Spleen (tissue), 11 donors: ENCODE measurements around the gene OOSP3. TPM values are rescaled to one million over a fixed set of nuclear protein-coding genes. Genes with fewer than 3 reads are reported as not detected.
"Not testable (repeated sequence)": the region's sequence is repeated elsewhere in the genome, so short reads cannot be mapped to it uniquely, and the experiment has no call there.

Experiments used
- DNase-seq: peaks from one replicate; pipeline ENCODE4 v3.0.0-alpha.2; 2020
- H3K27ac ChIP-seq, 8 donors: fragments of 200-600 bp; sonication (generic) in 7 of 8; 1 replicate in 4 of 8; 2 replicates in 4 of 8; pipeline versions ENCODE4 v1.5.0 to v1.8.0; 2016 to 2021; ENCODE audit warnings: inconsistent platforms in 4 of 8, mild to moderate bottlenecking in 4 of 8, moderate library complexity in 1 of 8
- H3K27me3 ChIP-seq, 7 donors: fragments of 200-600 bp; sonication (generic) in 6 of 7; replicated peaks in 1 of 7; 1 replicate in 4 of 7; 2 replicates in 3 of 7; pipeline versions ENCODE4 v1.5.0 to v1.8.0; 2016 to 2021; ENCODE audit warnings: inconsistent platforms in 3 of 7, mild to moderate bottlenecking in 1 of 7
- H3K36me3 ChIP-seq, 6 donors: fragments of 200-600 bp; sonication (generic) in 5 of 6; 1 replicate in 4 of 6; 2 replicates in 2 of 6; pipeline versions ENCODE4 v1.5.0 to v1.8.0; 2016 to 2021; ENCODE audit warnings: inconsistent platforms in 2 of 6
- H3K4me1 ChIP-seq, 6 donors: fragments of 200-600 bp; sonication (generic) in 5 of 6; 1 replicate in 3 of 6; 2 replicates in 3 of 6; pipeline versions ENCODE4 v1.5.0 to v1.8.0; 2016 to 2021; ENCODE audit warnings: inconsistent platforms in 3 of 6
- H3K4me3 ChIP-seq, 8 donors: fragments of 200-600 bp; sonication (generic) in 7 of 8; 1 replicate in 4 of 8; 2 replicates in 4 of 8; pipeline versions ENCODE4 v1.5.0 to v1.8.0; 2016 to 2021; ENCODE audit warnings: inconsistent platforms in 4 of 8, mild to moderate bottlenecking in 4 of 8, moderate library complexity in 2 of 8
- H3K9me3 ChIP-seq, 8 donors: fragments of 200-600 bp; sonication (generic) in 7 of 8; 1 replicate in 4 of 8; 2 replicates in 4 of 8; pipeline versions ENCODE4 v1.5.0 to v1.8.0; 2016 to 2021; ENCODE audit warnings: inconsistent platforms in 4 of 8
- CTCF ChIP-seq, 11 experiments: fragments of 200-600 bp in 7 of 11; fragments of 450-650 bp in 4 of 11; sonication (generic) in 4 of 11; IDR thresholded peaks in 8 of 11; conservative IDR thresholded peaks in 3 of 11; 1 replicate in 7 of 11; 2 replicates in 4 of 11; pipeline versions ENCODE4 v1.4.0 to v1.8.0; 2016 to 2021; ENCODE audit warnings: antibody characterized with exemption in 11 of 11, inconsistent platforms in 4 of 11, mild to moderate bottlenecking in 1 of 11
- POLR2A ChIP-seq, 3 donors: fragments of 450-650 bp; IDR thresholded peaks; one replicate each; pipeline ENCODE4 v1.5.1; 2017; ENCODE audit warnings: antibody characterized with exemption in 3 of 3, mild to moderate bottlenecking in 1 of 3
- POLR2AphosphoS5 ChIP-seq, 3 donors: sonication (generic); formaldehyde crosslinking; IDR thresholded peaks; one replicate each; pipeline ENCODE4 v1.5.1; 2017; ENCODE audit warnings: antibody characterized with exemption in 3 of 3
- WGBS, 5 donors: extraction: QIAGEN DNeasy Blood & Tissue Kit in 3 of 5; methylation state at CpG; one replicate each; pipeline versions ENCODE4 v1.1.5 to v1.1.7; 2013 to 2018; 5-methylcytosine and 5-hydroxymethylcytosine counted together
- intact Hi-C: fragments of 100-400 bp; cut with DNase I; formaldehyde crosslinking; loops from one replicate; pipeline ENCODE4 v1.15.0; 2023; ENCODE audit warnings: low total_unique reads
- polyA plus RNA-seq, 3 donors: library from polyadenylated mRNA; stranded (reverse); fragments of 200-250 nt; gene quantifications; one replicate each; pipeline ENCODE4 v1.2.1, GENCODE V29; 2013
- total RNA-seq, 7 donors: library from RNA; depleted of rRNA in 3 of 7; stranded (reverse); fragments of >200 nt in 3 of 7; fragmentation: NEBNext Ultra II Directional in 4 of 7; extraction: Animal tissue kit (Norgen Biotek cat#: 25700) in 4 of 7; gene quantifications; one replicate each; pipeline versions ENCODE4 v1.1.0 to v1.2.1, GENCODE V29; 2016 to 2021
- donor health status: healthy with polysubstance abuse.
- donor health status: DM: no; HTN: no; CAD: no; lungs with moderate emphysema.
- donor health status: DM: no; HTN: no; CAD: no.
- donor health status: Bipolar disorder and iron deficiency.
- donor health status: healthy.
- donor health status: DM: no; HTN: no; CAD: no.
- donor health status: DM: yes; HTN: yes; CAD: no.

Gene OOSP3
- total and polyA plus RNA-seq, 10 donors = not detected

GRCh38 chr11:59847626-59848025 lies 31.0 kb upstream of the OOSP3 start:
- H3K36me3 ChIP-seq = no peaks in the 10 kb centered on the region
- H3K27me3 ChIP-seq = no peaks in the 10 kb centered on the region
- no peak overlapping the region for H3K4me3 ChIP-seq
- intact Hi-C loops = no loop called here
- no peak overlapping the region for H3K27ac ChIP-seq
- DNase-seq = no peak
- H3K4me1 ChIP-seq = no peaks in the 10 kb centered on the region
- 57 to 93% (median 72%) methylated on average over 3 of the region's 3 CpGs for WGBS, 5 donors
- TF ChIP-seq POLR2AphosphoS5 (IDR thresholded peaks at IDR 0.05) (no peak), POLR2A (IDR thresholded peaks at IDR 0.05) (no peak)
- no peaks in the 10 kb centered on the region for H3K9me3 ChIP-seq

GRCh38 chr11:59848439-59848838 lies 30.1 kb upstream of the OOSP3 start:
- intact Hi-C loops, H3K9me3 ChIP-seq, H3K36me3 ChIP-seq, DNase-seq, H3K27me3 ChIP-seq, H3K4me3 ChIP-seq, H3K4me1 ChIP-seq: not testable (repeated sequence)
- WGBS, 5 donors = 92 to 98% (median 93%) methylated on average over 6 of the region's 6 CpGs
- peak overlapping the region in 1 of 8 donors; percentile 4 for H3K27ac ChIP-seq

GRCh38 chr11:59849129-59849528 lies 29.5 kb upstream of the OOSP3 start:
- TF ChIP-seq POLR2AphosphoS5 (IDR thresholded peaks at IDR 0.05) = no peak
- no peak for TF ChIP-seq POLR2A (IDR thresholded peaks at IDR 0.05)
- no peak for TF ChIP-seq CTCF (IDR thresholded peaks at IDR 0.05 in 8 of 11, conservative IDR thresholded peaks at IDR 0.05 in 3 of 11)
- Histone ChIP-seq H3K4me3 (no peak overlapping the region), H3K4me1 (no peaks in the 10 kb centered on the region), H3K27me3 (no peaks in the 10 kb centered on the region), H3K27ac (peak overlapping the region in 3 of 8 donors; percentile 4 to 38 (median 21)), H3K9me3 (no peaks in the 10 kb centered on the region), H3K36me3 (no peaks in the 10 kb centered on the region)
- DNase-seq = no peak
- WGBS, 5 donors = 13 to 33% (median 26%) methylated on average over 2 of the region's 2 CpGs
- intact Hi-C loops = no loop called here

- DNase-seq, H3K4me1 ChIP-seq, H3K27me3 ChIP-seq, H3K9me3 ChIP-seq, H3K4me3 ChIP-seq, intact Hi-C loops, H3K36me3 ChIP-seq: not testable (repeated sequence)
- WGBS, 5 donors = 84 to 92% (median 86%) methylated on average over 2 of the region's 2 CpGs
- H3K27ac ChIP-seq = peak overlapping the region in 2 of 8 donors; percentile 4 to 38
Observed at GRCh38 chr11:59849551-59849950, 29.0 kb upstream of the OOSP3 start.

GRCh38 chr11:59851416-59851815 lies 27.2 kb upstream of the OOSP3 start:
- 91 to 96% (median 93%) methylated on average over 5 of the region's 5 CpGs for WGBS, 5 donors
- intact Hi-C loops, H3K36me3 ChIP-seq, H3K4me1 ChIP-seq, DNase-seq, H3K27me3 ChIP-seq, H3K9me3 ChIP-seq, H3K4me3 ChIP-seq, H3K27ac ChIP-seq: not testable (repeated sequence)

GRCh38 chr11:59854871-59855270 lies 23.7 kb upstream of the OOSP3 start:
- H3K4me3 ChIP-seq = no peak overlapping the region
- no peaks in the 10 kb centered on the region for H3K36me3 ChIP-seq
- DNase-seq = no peak
- H3K27me3 ChIP-seq = no peaks in the 10 kb centered on the region
- TF ChIP-seq POLR2AphosphoS5 (IDR thresholded peaks at IDR 0.05) (no peak), POLR2A (IDR thresholded peaks at IDR 0.05) (no peak), CTCF (IDR thresholded peaks at IDR 0.05 in 8 of 11, conservative IDR thresholded peaks at IDR 0.05 in 3 of 11) (no peak)
- H3K27ac ChIP-seq = no peak overlapping the region
- intact Hi-C loops = no loop called here
- H3K9me3 ChIP-seq = no peaks in the 10 kb centered on the region
- 45 to 76% (median 49%) methylated on average over 2 of the region's 2 CpGs for WGBS, 5 donors
- H3K4me1 ChIP-seq = peaks cover 0 to 4% (median 0%) of the 10 kb centered on the region in 6 donors
